Stomach (tissue), 9 donors: Measurements from ENCODE around the gene ITPR1. TPM values are rescaled to one million over a fixed set of nuclear protein-coding genes. Genes with fewer than 3 reads are reported as not detected.

Experiments
- DNase-seq, 2 donors: peaks; one replicate each; pipeline versions ENCODE4 v3.0.0 to v3.0.0-alpha.2; 2013 to 2019
- H3K27ac ChIP-seq, 5 donors: fragments of 200-600 bp in 4 of 5; sonication (generic) in 4 of 5; one replicate each; pipeline ENCODE4 v1.5.1; 2013 to 2019; ENCODE audit warnings: mild to moderate bottlenecking in 1 of 5, moderate library complexity in 1 of 5
- H3K27me3 ChIP-seq, 3 donors: fragments of 200-600 bp; sonication (generic); one replicate each; pipeline ENCODE4 v1.5.1; 2017 to 2019; ENCODE audit warnings: mixed run types in 1 of 3
- H3K36me3 ChIP-seq, 4 donors: fragments of 200-600 bp; sonication (generic); 1 replicate in 3 of 4; 2 replicates in 1 of 4; pipeline ENCODE4 v1.5.1; 2016 to 2019
- H3K4me1 ChIP-seq, 4 donors: fragments of 200-600 bp; sonication (generic); one replicate each; pipeline ENCODE4 v1.5.1; 2016 to 2019
- H3K4me3 ChIP-seq, 4 donors: fragments of 200-600 bp; sonication (generic) in 3 of 4; one replicate each; pipeline ENCODE4 v1.5.1; 2016 to 2019; ENCODE audit warnings: mild to moderate bottlenecking in 1 of 4
- H3K9me3 ChIP-seq, 4 donors: fragments of 200-600 bp; sonication (generic); one replicate each; pipeline ENCODE4 v1.5.1; 2016 to 2019
- EP300 ChIP-seq: sonication (generic); formaldehyde crosslinking; IDR thresholded peaks from one replicate; pipeline ENCODE4 v1.6.1; 2017; ENCODE audit warnings: antibody characterized with exemption
- POLR2A ChIP-seq, 4 donors: fragments of 450-650 bp; IDR thresholded peaks; one replicate each; pipeline ENCODE4 v1.6.1; 2016; ENCODE audit warnings: antibody characterized with exemption in 4 of 4, control low read depth in 2 of 4, mild to moderate bottlenecking in 1 of 4, moderate library complexity in 1 of 4
- POLR2AphosphoS5 ChIP-seq, 3 donors: sonication (generic); formaldehyde crosslinking; IDR thresholded peaks; one replicate each; pipeline ENCODE4 v1.6.1; 2016; ENCODE audit warnings: antibody characterized with exemption in 3 of 3
- WGBS, 5 donors: extraction: QIAGEN DNeasy Blood & Tissue Kit in 3 of 5; methylation state at CpG; one replicate each; pipeline versions ENCODE4 v1.1.5 to v1.1.7; 2013 to 2018; 5-methylcytosine and 5-hydroxymethylcytosine counted together
- intact Hi-C: fragments of 100-400 bp; cut with DNase I; formaldehyde crosslinking; loops from one replicate; pipeline ENCODE4 v1.15.1; 2023; ENCODE audit warnings: low total_unique reads
- polyA plus RNA-seq, 3 donors: library from polyadenylated mRNA; stranded (reverse); fragments of 200-250 nt; gene quantifications; one replicate each; pipeline ENCODE4 v1.2.3, GENCODE V29; 2013
- total RNA-seq, 5 donors: library from RNA; depleted of rRNA; stranded (reverse); fragments of >200 nt; gene quantifications; one replicate each; pipeline versions ENCODE4 v1.1.0 to v1.2.3, GENCODE V29; 2014 to 2016
- TF ChIP-seq, protein P1 (sequence below), 7 experiments: fragments of 450-650 bp in 4 of 7; fragments of 200-600 bp in 3 of 7; sonication (generic) in 3 of 7; IDR thresholded peaks; one replicate each; pipeline ENCODE4 v1.5.1; 2016 to 2019; ENCODE audit warnings: antibody characterized with exemption in 7 of 7, control low read depth in 2 of 7, mild to moderate bottlenecking in 1 of 7
- donor health status: healthy with polysubstance abuse.
- donor health status: Bipolar disorder and iron deficiency.
- donor health status: healthy.

Gene ITPR1
- total and polyA plus RNA-seq, 8 donors = 6.6 to 192 (median 32.9) TPM

DNA sequence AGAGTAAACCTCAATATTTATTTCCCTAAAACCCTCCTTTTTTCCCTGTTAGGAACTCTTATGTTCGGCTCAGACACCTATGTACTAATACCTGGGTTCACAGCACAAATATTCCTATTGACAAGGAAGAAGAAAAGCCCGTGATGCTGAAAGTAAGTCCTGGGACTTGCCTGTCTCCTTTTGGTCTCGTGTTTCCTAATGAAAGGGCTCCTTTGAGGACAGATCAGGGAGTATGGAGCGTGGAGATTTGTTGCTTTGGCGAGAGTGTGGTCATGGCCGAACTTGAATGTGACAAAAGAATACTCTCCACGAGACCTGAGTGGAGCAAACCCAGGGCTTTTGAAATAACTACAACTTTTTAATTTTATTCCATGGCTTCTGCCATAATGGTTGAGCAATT lies 167.8 kb downstream of the ITPR1 start:
- Histone ChIP-seq H3K36me3 (peaks cover 21 to 75% (median 69%) of the 10 kb centered on the region in 4 donors), H3K9me3 (no peaks in the 10 kb centered on the region), H3K4me1 (peaks cover 0 to 1% (median 0%) of the 10 kb centered on the region in 4 donors), H3K4me3 (no peak overlapping the region), H3K27ac (no peak overlapping the region), H3K27me3 (no peaks in the 10 kb centered on the region)
- intact Hi-C loops = no loop called here
- no peak for TF ChIP-seq POLR2AphosphoS5 (IDR thresholded peaks at IDR 0.05)
- no peak for TF ChIP-seq EP300
- TF ChIP-seq POLR2A (IDR thresholded peaks at IDR 0.05) = no peak
- TF ChIP-seq, protein P1, sequence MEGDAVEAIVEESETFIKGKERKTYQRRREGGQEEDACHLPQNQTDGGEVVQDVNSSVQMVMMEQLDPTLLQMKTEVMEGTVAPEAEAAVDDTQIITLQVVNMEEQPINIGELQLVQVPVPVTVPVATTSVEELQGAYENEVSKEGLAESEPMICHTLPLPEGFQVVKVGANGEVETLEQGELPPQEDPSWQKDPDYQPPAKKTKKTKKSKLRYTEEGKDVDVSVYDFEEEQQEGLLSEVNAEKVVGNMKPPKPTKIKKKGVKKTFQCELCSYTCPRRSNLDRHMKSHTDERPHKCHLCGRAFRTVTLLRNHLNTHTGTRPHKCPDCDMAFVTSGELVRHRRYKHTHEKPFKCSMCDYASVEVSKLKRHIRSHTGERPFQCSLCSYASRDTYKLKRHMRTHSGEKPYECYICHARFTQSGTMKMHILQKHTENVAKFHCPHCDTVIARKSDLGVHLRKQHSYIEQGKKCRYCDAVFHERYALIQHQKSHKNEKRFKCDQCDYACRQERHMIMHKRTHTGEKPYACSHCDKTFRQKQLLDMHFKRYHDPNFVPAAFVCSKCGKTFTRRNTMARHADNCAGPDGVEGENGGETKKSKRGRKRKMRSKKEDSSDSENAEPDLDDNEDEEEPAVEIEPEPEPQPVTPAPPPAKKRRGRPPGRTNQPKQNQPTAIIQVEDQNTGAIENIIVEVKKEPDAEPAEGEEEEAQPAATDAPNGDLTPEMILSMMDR (IDR thresholded peaks at IDR 0.05) = no peak
- WGBS, 5 donors = 89 to 93% (median 91%) methylated on average over 7 of the region's 7 CpGs
- DNase-seq = no peak

- no peak for DNase-seq
- no peak overlapping the region for H3K27ac ChIP-seq
- H3K36me3 ChIP-seq = peaks cover 32 to 86% (median 79%) of the 10 kb centered on the region in 4 donors
- H3K27me3 ChIP-seq = no peaks in the 10 kb centered on the region
- no peaks in the 10 kb centered on the region for H3K9me3 ChIP-seq
- 59 to 93% (median 90%) methylated on average over 2 of the region's 2 CpGs for WGBS, 5 donors
- no peak overlapping the region for H3K4me3 ChIP-seq
- no peaks in the 10 kb centered on the region for H3K4me1 ChIP-seq
- intact Hi-C loops = no loop called here
- TF ChIP-seq POLR2A (IDR thresholded peaks at IDR 0.05) (no peak), POLR2AphosphoS5 (IDR thresholded peaks at IDR 0.05) (no peak), EP300 (no peak)
Observed at GRCh38 chr3:4664412-4664811, 171.3 kb downstream of the ITPR1 start.

DNA sequence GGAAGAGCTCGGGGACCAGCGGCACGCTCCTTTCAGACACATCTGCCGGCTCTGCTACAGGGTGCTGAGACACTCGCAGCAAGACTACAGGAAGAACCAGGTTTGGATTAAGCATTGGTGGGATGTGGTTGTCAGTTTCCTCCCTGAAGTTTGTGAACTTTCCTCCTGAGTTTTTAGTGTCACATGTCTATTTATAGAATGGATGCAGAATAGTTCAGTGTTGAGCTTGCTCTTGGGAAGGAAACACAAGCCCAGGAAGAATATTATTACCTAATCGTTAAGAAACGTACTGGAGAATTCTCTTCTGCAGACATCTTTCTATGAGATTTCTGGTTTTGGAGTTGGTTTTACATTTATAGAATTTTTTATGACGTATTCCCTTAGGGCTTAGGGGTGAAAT lies 172.0 kb downstream of the ITPR1 start:
- intact Hi-C loops = no loop called here
- TF ChIP-seq, protein P1 (IDR thresholded peaks at IDR 0.05) = no peak
- TF ChIP-seq POLR2A (IDR thresholded peaks at IDR 0.05) (no peak), EP300 (no peak), POLR2AphosphoS5 (IDR thresholded peaks at IDR 0.05) (no peak)
- WGBS, 5 donors = 89 to 95% (median 95%) methylated on average over 8 of the region's 8 CpGs
- H3K4me1 ChIP-seq = no peaks in the 10 kb centered on the region
- peaks cover 33 to 93% (median 84%) of the 10 kb centered on the region in 4 donors for H3K36me3 ChIP-seq
- no peaks in the 10 kb centered on the region for H3K27me3 ChIP-seq
- no peaks in the 10 kb centered on the region for H3K9me3 ChIP-seq
- H3K4me3 ChIP-seq = no peak overlapping the region
- no peak overlapping the region for H3K27ac ChIP-seq
- no peak for DNase-seq

DNA sequence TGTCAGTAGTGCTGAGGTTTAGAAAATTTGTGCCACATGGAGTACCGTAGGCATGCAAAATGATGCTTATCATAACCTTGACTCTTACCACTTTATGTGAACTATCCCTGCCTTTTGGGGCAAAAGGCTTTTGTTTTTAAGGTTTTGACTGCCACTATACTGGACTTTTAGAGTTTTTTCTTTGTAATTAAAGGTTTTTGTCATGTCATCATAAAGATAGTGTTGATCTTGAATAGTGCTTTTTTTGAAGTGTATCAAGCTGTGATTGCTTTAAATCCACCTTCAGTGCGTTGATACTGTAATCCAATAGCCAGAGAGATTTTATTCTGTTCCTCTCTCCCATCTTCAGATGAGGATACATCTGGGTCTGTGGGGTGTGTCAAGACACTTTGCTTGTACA lies 172.9 kb downstream of the ITPR1 start:
- 93 to 100% (median 96%) methylated on average over 2 of the region's 2 CpGs for WGBS, 5 donors
- DNase-seq = no peak
- Histone ChIP-seq H3K36me3 (peaks cover 40 to 98% (median 92%) of the 10 kb centered on the region in 4 donors), H3K9me3 (no peaks in the 10 kb centered on the region), H3K4me1 (no peaks in the 10 kb centered on the region), H3K27me3 (no peaks in the 10 kb centered on the region), H3K4me3 (no peak overlapping the region), H3K27ac (no peak overlapping the region)
- TF ChIP-seq POLR2A (IDR thresholded peaks at IDR 0.05) (no peak), POLR2AphosphoS5 (IDR thresholded peaks at IDR 0.05) (no peak), EP300 (no peak)
- TF ChIP-seq, protein P1 (IDR thresholded peaks at IDR 0.05) = no peak
- intact Hi-C loops = no loop called here

- no peak overlapping the region for H3K4me3 ChIP-seq
- peaks cover 28 to 95% (median 78%) of the 10 kb centered on the region in 4 donors for H3K36me3 ChIP-seq
- H3K4me1 ChIP-seq = peaks cover 0 to 10% (median 2%) of the 10 kb centered on the region in 4 donors
- no peak overlapping the region for H3K27ac ChIP-seq
- DNase-seq = no peak
- no peaks in the 10 kb centered on the region for H3K9me3 ChIP-seq
- 76 to 86% (median 80%) methylated on average over 5 of the region's 5 CpGs for WGBS, 5 donors
- intact Hi-C loops = no loop called here
- no peaks in the 10 kb centered on the region for H3K27me3 ChIP-seq
- TF ChIP-seq EP300 (no peak), POLR2AphosphoS5 (IDR thresholded peaks at IDR 0.05) (no peak), POLR2A (IDR thresholded peaks at IDR 0.05) (no peak)
- TF ChIP-seq, protein P1 (IDR thresholded peaks at IDR 0.05) = no peak
Observed at GRCh38 chr3:4670352-4670751, 177.2 kb downstream of the ITPR1 start.
